H9 (cell line): ENCODE data around the gene CD1D. TPM values are rescaled to one million over a fixed set of nuclear protein-coding genes. Genes with fewer than 3 reads are reported as not detected.

ENCODE experiments used
- DNase-seq: peaks from one replicate; pipeline ENCODE4 v3.0.0-alpha.2; 2017
- H2AFZ ChIP-seq: one replicate; pipeline ENCODE4 v1.6.1; 2013; ENCODE audit warnings: mild to moderate bottlenecking, low read length, control low read depth, moderate library complexity
- H2AK5ac ChIP-seq: 2 replicates; pipeline ENCODE4 v1.6.1; 2013; ENCODE audit warnings: low read length, control low read depth, mixed read lengths; ENCODE audit not compliant: insufficient read length
- H2BK120ac ChIP-seq: one replicate; pipeline ENCODE4 v1.6.1; 2013; ENCODE audit warnings: low read depth, mild to moderate bottlenecking, low read length, control low read depth, inconsistent platforms; ENCODE audit not compliant: poor library complexity, severe bottlenecking
- H2BK12ac ChIP-seq: 2 replicates; pipeline ENCODE4 v1.6.1; 2013; ENCODE audit warnings: low read length, control low read depth, mixed read lengths, low read depth; ENCODE audit not compliant: insufficient read length
- H2BK15ac ChIP-seq: 2 replicates; pipeline ENCODE4 v1.6.1; 2013; ENCODE audit warnings: low read depth, low read length, control low read depth
- H2BK20ac ChIP-seq: one replicate; pipeline ENCODE4 v1.6.1; 2013; ENCODE audit warnings: low read depth, mild to moderate bottlenecking, low read length, control low read depth, inconsistent platforms; ENCODE audit not compliant: poor library complexity, severe bottlenecking
- H2BK5ac ChIP-seq: 2 replicates; pipeline ENCODE4 v1.6.1; 2013; ENCODE audit warnings: low read length, control low read depth, mixed read lengths; ENCODE audit not compliant: insufficient read length
- H3K14ac ChIP-seq: 2 replicates; pipeline ENCODE4 v1.6.1; 2013; ENCODE audit warnings: low read length, control low read depth; ENCODE audit not compliant: insufficient read depth
- H3K18ac ChIP-seq: 2 replicates; pipeline ENCODE4 v1.6.1; 2013; ENCODE audit warnings: low read depth, mild to moderate bottlenecking, mixed read lengths, low read length, control low read depth; ENCODE audit not compliant: insufficient read length
- H3K23ac ChIP-seq: 2 replicates; pipeline ENCODE4 v1.6.1; 2013; ENCODE audit warnings: low read length, control low read depth, mixed read lengths, low read depth; ENCODE audit not compliant: insufficient read length
- H3K23me2 ChIP-seq: 2 replicates; pipeline ENCODE4 v1.6.1; 2013; ENCODE audit warnings: low read depth, mild to moderate bottlenecking, mixed read lengths, low read length, control low read depth; ENCODE audit not compliant: insufficient read length, poor library complexity, severe bottlenecking
- H3K27ac ChIP-seq: 2 replicates; pipeline ENCODE4 v1.5.1; 2013; ENCODE audit warnings: low read length, control low read depth, mixed read lengths, low read depth; ENCODE audit not compliant: insufficient read length
- H3K27me3 ChIP-seq: 2 replicates; pipeline ENCODE4 v1.6.1; 2013; ENCODE audit warnings: low read length, control low read depth, inconsistent platforms; ENCODE audit not compliant: insufficient read depth
- H3K4ac ChIP-seq: 2 replicates; pipeline ENCODE4 v1.6.1; 2013; ENCODE audit warnings: low read depth, mild to moderate bottlenecking, control low read depth, inconsistent platforms, low read length, moderate library complexity
- H3K4me1 ChIP-seq: 2 replicates; pipeline ENCODE4 v1.6.1; 2013; ENCODE audit warnings: low read length, control low read depth, inconsistent platforms; ENCODE audit not compliant: insufficient read depth
- H3K4me2 ChIP-seq: 2 replicates; pipeline ENCODE4 v1.6.1; 2013; ENCODE audit warnings: low read length, control low read depth, mixed read lengths; ENCODE audit not compliant: insufficient read length, insufficient read depth
- H3K56ac ChIP-seq: 2 replicates; pipeline ENCODE4 v1.6.1; 2013; ENCODE audit warnings: low read depth, mild to moderate bottlenecking, mixed read lengths, low read length, control low read depth; ENCODE audit not compliant: insufficient read length
- H3K79me1 ChIP-seq: 2 replicates; pipeline ENCODE4 v1.6.1; 2013; ENCODE audit warnings: low read depth, mild to moderate bottlenecking, moderate library complexity, low read length, control low read depth, inconsistent platforms; ENCODE audit not compliant: insufficient read depth, poor library complexity, severe bottlenecking
- H3K79me2 ChIP-seq: 2 replicates; pipeline ENCODE4 v1.6.1; 2013; ENCODE audit warnings: low read length, control low read depth, inconsistent platforms; ENCODE audit not compliant: insufficient read depth
- H3K9ac ChIP-seq: 2 replicates; pipeline ENCODE4 v1.6.1; 2013; ENCODE audit warnings: low read length, control low read depth, mixed read lengths; ENCODE audit not compliant: insufficient read length; ENCODE audit errors: extremely low read depth
- H3K9me3 ChIP-seq: one replicate; pipeline ENCODE4 v1.6.1; 2013; ENCODE audit warnings: low read depth, low read length, inconsistent platforms; ENCODE audit not compliant: control insufficient read depth
- H3T11ph ChIP-seq: one replicate; pipeline ENCODE4 v1.6.1; 2013; ENCODE audit warnings: mild to moderate bottlenecking, low read length, control low read depth, inconsistent platforms
- H4K20me1 ChIP-seq: one replicate; pipeline ENCODE4 v1.6.1; 2013; ENCODE audit not compliant: control insufficient read depth, insufficient read length, insufficient read depth
- H4K5ac ChIP-seq: 2 replicates; pipeline ENCODE4 v1.6.1; 2013; ENCODE audit warnings: low read depth, mild to moderate bottlenecking, mixed read lengths, low read length, control low read depth; ENCODE audit not compliant: insufficient read length
- H4K8ac ChIP-seq: replicated peaks from 2 replicates; pipeline ENCODE4 v1.6.1; 2013; ENCODE audit warnings: low read length, control low read depth, mixed read lengths, low read depth; ENCODE audit not compliant: insufficient read length
- H4K91ac ChIP-seq: 2 replicates; pipeline ENCODE4 v1.6.1; 2013; ENCODE audit warnings: low read depth, mild to moderate bottlenecking, moderate library complexity, mixed read lengths, low read length, control low read depth; ENCODE audit not compliant: insufficient read length
- H3K27ac Mint-ChIP-seq, 3 experiments: 2 replicates in 2 of 3; 3 replicates in 1 of 3; pipeline ENCODE4 v1.8.0; 2020 to 2021; ENCODE audit warnings: mixed read lengths in 3 of 3, mild to moderate bottlenecking in 1 of 3, moderate library complexity in 1 of 3
- H3K27me3 Mint-ChIP-seq: 2 replicates; pipeline ENCODE4 v1.8.0; 2021; ENCODE audit warnings: low read depth, mild to moderate bottlenecking, moderate library complexity, mixed read lengths
- H3K36me3 Mint-ChIP-seq, 3 experiments: 2 replicates in 2 of 3; 3 replicates in 1 of 3; pipeline ENCODE4 v1.8.0; 2020 to 2021; ENCODE audit warnings: low read depth in 3 of 3, mixed read lengths in 3 of 3; ENCODE audit not compliant: insufficient read depth in 1 of 3
- H3K4me1 Mint-ChIP-seq, 2 experiments: 2 replicates each; pipeline ENCODE4 v1.8.0; 2020; ENCODE audit warnings: mixed read lengths in 2 of 2
- H3K4me3 Mint-ChIP-seq, 2 experiments: 2 replicates in 1 of 2; 3 replicates in 1 of 2; pipeline ENCODE4 v1.8.0; 2020 to 2021; ENCODE audit warnings: mild to moderate bottlenecking in 2 of 2, mixed read lengths in 2 of 2, moderate library complexity in 1 of 2
- H3K9me3 Mint-ChIP-seq, 2 experiments: 2 replicates in 1 of 2; 3 replicates in 1 of 2; pipeline ENCODE4 v1.8.0; 2020; ENCODE audit warnings: mild to moderate bottlenecking in 2 of 2, mixed read lengths in 2 of 2, moderate library complexity in 1 of 2
- WGBS: extraction: QIAGEN DNeasy Blood & Tissue Kit; methylation state at CpG from one replicate; pipeline ENCODE4 v1.1.7; 2013; ENCODE audit warnings: missing lambda C conversion rate, low lambda C conversion rate, mixed read lengths; ENCODE audit not compliant: insufficient read length; ENCODE audit errors: extremely low coverage; 5-methylcytosine and 5-hydroxymethylcytosine counted together
- total RNA-seq: library from RNA; stranded (reverse); gene quantifications from 2 replicates; pipeline ENCODE4 v1.2.1, GENCODE V29; 2021
- TF ChIP-seq, protein P1 (sequence below): fragments of 200-600 bp; sonication (generic); conservative IDR thresholded peaks from 3 replicates; pipeline ENCODE4 v1.8.0; 2021; ENCODE audit warnings: antibody characterized with exemption, mild to moderate bottlenecking

The CD1D gene
- total RNA-seq, 1 experiment from 2014 or later: 0.98 TPM

DNA sequence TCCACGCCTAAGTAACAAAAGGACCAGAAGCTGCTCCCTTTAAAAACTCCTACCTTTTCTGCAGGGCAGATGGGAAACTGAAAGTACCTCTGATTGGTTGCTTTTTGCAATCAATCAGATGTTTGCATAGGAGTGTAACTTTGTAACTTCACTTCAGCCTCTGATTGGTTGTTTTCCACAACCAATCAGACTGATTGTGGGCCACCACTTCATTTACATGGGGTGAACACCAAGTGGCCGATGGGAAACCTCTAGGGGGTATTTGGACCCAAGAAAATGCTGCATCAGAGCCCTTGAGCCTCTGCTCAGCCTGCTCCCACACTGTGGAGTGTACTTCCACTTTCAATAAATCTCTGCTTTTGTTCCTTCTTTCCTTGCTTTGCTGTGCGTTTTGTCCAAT, 32.8 kb upstream of the CD1D start:
- no peaks in the 10 kb centered on the region; the same call in 1 of the 2 replicates for H3K27me3 ChIP-seq
- H3K4me1 ChIP-seq: no peaks in the 10 kb centered on the region
- no peak overlapping the region for H2BK15ac ChIP-seq
- no peak overlapping the region for H3K4me2 ChIP-seq
- H2AFZ ChIP-seq: no peak overlapping the region
- no peaks in the 10 kb centered on the region for H4K20me1 ChIP-seq
- no peak overlapping the region for H3K14ac ChIP-seq
- WGBS: no CpG with 5 or more reads among the region's 3 CpGs
- H3K27ac Mint-ChIP-seq: no peak overlapping the region
- H3K4me3 Mint-ChIP-seq: no peak overlapping the region
- peaks cover 59% of the 10 kb centered on the region for H3K27me3 Mint-ChIP-seq
- 0 out of 7 replicates have a peak, but pooled peaks cover 0 to 5% (median 0%) of the 10 kb centered on the region in 3 experiments for H3K36me3 Mint-ChIP-seq
- H3K23me2 ChIP-seq: no peaks in the 10 kb centered on the region
- TF ChIP-seq, protein P1, sequence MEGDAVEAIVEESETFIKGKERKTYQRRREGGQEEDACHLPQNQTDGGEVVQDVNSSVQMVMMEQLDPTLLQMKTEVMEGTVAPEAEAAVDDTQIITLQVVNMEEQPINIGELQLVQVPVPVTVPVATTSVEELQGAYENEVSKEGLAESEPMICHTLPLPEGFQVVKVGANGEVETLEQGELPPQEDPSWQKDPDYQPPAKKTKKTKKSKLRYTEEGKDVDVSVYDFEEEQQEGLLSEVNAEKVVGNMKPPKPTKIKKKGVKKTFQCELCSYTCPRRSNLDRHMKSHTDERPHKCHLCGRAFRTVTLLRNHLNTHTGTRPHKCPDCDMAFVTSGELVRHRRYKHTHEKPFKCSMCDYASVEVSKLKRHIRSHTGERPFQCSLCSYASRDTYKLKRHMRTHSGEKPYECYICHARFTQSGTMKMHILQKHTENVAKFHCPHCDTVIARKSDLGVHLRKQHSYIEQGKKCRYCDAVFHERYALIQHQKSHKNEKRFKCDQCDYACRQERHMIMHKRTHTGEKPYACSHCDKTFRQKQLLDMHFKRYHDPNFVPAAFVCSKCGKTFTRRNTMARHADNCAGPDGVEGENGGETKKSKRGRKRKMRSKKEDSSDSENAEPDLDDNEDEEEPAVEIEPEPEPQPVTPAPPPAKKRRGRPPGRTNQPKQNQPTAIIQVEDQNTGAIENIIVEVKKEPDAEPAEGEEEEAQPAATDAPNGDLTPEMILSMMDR: no peak
- H3K9me3 Mint-ChIP-seq: peaks cover 0 to 5% of the 10 kb centered on the region in 2 experiments; a peak in 1 of 5 replicates
- no peak overlapping the region for H3K18ac ChIP-seq
- no peak overlapping the region for H4K8ac ChIP-seq
- H4K5ac ChIP-seq: no peak overlapping the region
- H3K79me1 ChIP-seq: no peaks in the 10 kb centered on the region
- no peaks in the 10 kb centered on the region for H3K79me2 ChIP-seq
- no peak overlapping the region for H2BK5ac ChIP-seq
- no peak overlapping the region for H3T11ph ChIP-seq
- no peak overlapping the region for H3K23ac ChIP-seq
- H2BK12ac ChIP-seq: no peak overlapping the region
- no peak overlapping the region for H2BK120ac ChIP-seq
- no peak for DNase-seq
- no peak overlapping the region for H3K56ac ChIP-seq
- H2BK20ac ChIP-seq: no peak overlapping the region
- peaks cover 0 to 17% of the 10 kb centered on the region in 2 experiments for H3K4me1 Mint-ChIP-seq
- no peak overlapping the region for H2AK5ac ChIP-seq
- H3K9ac ChIP-seq: no peak overlapping the region
- no peaks in the 10 kb centered on the region for H3K9me3 ChIP-seq
- H3K4ac ChIP-seq: no peak overlapping the region
- no peak overlapping the region for H3K27ac ChIP-seq
- H4K91ac ChIP-seq: no peak overlapping the region
